KMS-11 (cell line): ENCODE measurements around the gene CUL4A.
"Not testable (repeated sequence)": the region's sequence is repeated elsewhere in the genome, so short reads cannot be mapped to it uniquely, and the experiment has no call there.

Experiments
- H2AFZ ChIP-seq: fragments of 200-600 bp; sonication (generic); 2 replicates; pipeline ENCODE4 v1.6.1; 2016; ENCODE audit warnings: antibody characterized with exemption, mixed run types, low read depth
- H3K27ac ChIP-seq: fragments of 200-600 bp; sonication (generic); 2 replicates; pipeline ENCODE4 v1.6.1; 2016; ENCODE audit warnings: mild to moderate bottlenecking, mixed run types
- H3K27me3 ChIP-seq: fragments of 200-600 bp; sonication (generic); 2 replicates; pipeline ENCODE4 v1.6.1; 2017; ENCODE audit warnings: mild to moderate bottlenecking, low read depth, mixed run types, moderate library complexity; ENCODE audit not compliant: insufficient read depth
- H3K36me3 ChIP-seq: fragments of 200-600 bp; sonication (generic); 2 replicates; pipeline ENCODE4 v1.6.1; 2017; ENCODE audit warnings: mild to moderate bottlenecking, mixed run types; ENCODE audit not compliant: insufficient read depth
- H3K4me1 ChIP-seq: fragments of 200-600 bp; sonication (generic); 2 replicates; pipeline ENCODE4 v1.6.1; 2016; ENCODE audit warnings: mild to moderate bottlenecking, low read depth, mixed run types; ENCODE audit not compliant: poor library complexity, severe bottlenecking
- H3K4me2 ChIP-seq: fragments of 200-600 bp; sonication (generic); 2 replicates; pipeline ENCODE4 v1.7.0; 2016; ENCODE audit warnings: mild to moderate bottlenecking, mixed run types
- H3K4me3 ChIP-seq: fragments of 200-600 bp; sonication (generic); IDR thresholded peaks from 2 replicates; pipeline ENCODE4 v1.6.1; 2017; ENCODE audit warnings: low read depth, low read length, mixed read lengths; ENCODE audit not compliant: insufficient read depth
- H3K79me2 ChIP-seq: fragments of 200-600 bp; sonication (generic); 2 replicates; pipeline ENCODE4 v1.6.1; 2016; ENCODE audit warnings: low read depth, mixed run types; ENCODE audit not compliant: insufficient read depth
- H3K9ac ChIP-seq: fragments of 200-600 bp; sonication (generic); 2 replicates; pipeline ENCODE4 v1.6.1; 2016; ENCODE audit warnings: mild to moderate bottlenecking, mixed run types
- H4K20me1 ChIP-seq: fragments of 200-600 bp; sonication (generic); 2 replicates; pipeline ENCODE4 v1.6.1; 2016; ENCODE audit warnings: mild to moderate bottlenecking, mixed run types; ENCODE audit not compliant: insufficient read depth
- CTCF ChIP-seq: fragments of 200-600 bp; sonication (generic); conservative IDR thresholded peaks from 2 replicates; pipeline ENCODE4 v1.6.1; 2017; ENCODE audit warnings: low read depth, mild to moderate bottlenecking, antibody characterized with exemption, low read length, moderate library complexity, mixed read lengths

The CUL4A gene

GRCh38 chr13:113238536-113238935 is 29.1 kb downstream of the CUL4A start:
- Histone ChIP-seq H3K4me2 (no peak overlapping the region), H3K9ac (no peak overlapping the region), H4K20me1 (no peaks in the 10 kb centered on the region), H3K27me3 (no peaks in the 10 kb centered on the region), H3K27ac (no peak overlapping the region), H3K4me1 (no peaks in the 10 kb centered on the region), H3K36me3 (no peaks in the 10 kb centered on the region), H3K79me2 (no peaks in the 10 kb centered on the region), H2AFZ (no peak overlapping the region), H3K4me3 (no peak overlapping the region)
- TF ChIP-seq CTCF, result no peak

GRCh38 chr13:113239357-113239756 is 29.9 kb downstream of the CUL4A start:
- Histone ChIP-seq H3K27ac (no peak overlapping the region), H4K20me1 (no peaks in the 10 kb centered on the region)

GRCh38 chr13:113239986-113240385 is 30.6 kb downstream of the CUL4A start:
- H4K20me1 ChIP-seq, result no peaks in the 10 kb centered on the region
- no peak for TF ChIP-seq CTCF
- no peak overlapping the region for H2AFZ ChIP-seq
- no peak overlapping the region for H3K4me2 ChIP-seq
- no peak overlapping the region for H3K4me3 ChIP-seq
- H3K79me2 ChIP-seq, result no peaks in the 10 kb centered on the region
- H3K36me3 ChIP-seq, result no peaks in the 10 kb centered on the region
- no peak overlapping the region for H3K9ac ChIP-seq
- no peaks in the 10 kb centered on the region for H3K4me1 ChIP-seq
- H3K27me3 ChIP-seq, result no peaks in the 10 kb centered on the region
- no peak overlapping the region for H3K27ac ChIP-seq

More at GRCh38 chr13:113239357-113239756, 29.9 kb downstream of the CUL4A start:
- H2AFZ ChIP-seq, result no peak overlapping the region
- H3K4me2 ChIP-seq, result no peak overlapping the region
- H3K4me1 ChIP-seq, result no peaks in the 10 kb centered on the region
- no peaks in the 10 kb centered on the region for H3K27me3 ChIP-seq
- no peaks in the 10 kb centered on the region for H3K36me3 ChIP-seq
- TF ChIP-seq CTCF, result no peak
- no peak overlapping the region for H3K4me3 ChIP-seq
- no peak overlapping the region for H3K9ac ChIP-seq
- no peaks in the 10 kb centered on the region for H3K79me2 ChIP-seq

GRCh38 chr13:113241623-113242022 is 32.2 kb downstream of the CUL4A start:
- not testable (repeated sequence) for H3K4me2 ChIP-seq, H4K20me1 ChIP-seq, H3K36me3 ChIP-seq, H3K4me3 ChIP-seq, H3K27ac ChIP-seq, H2AFZ ChIP-seq, H3K79me2 ChIP-seq, H3K9ac ChIP-seq, H3K27me3 ChIP-seq, H3K4me1 ChIP-seq

GRCh38 chr13:113243847-113244246 is 34.4 kb downstream of the CUL4A start:
- Histone ChIP-seq H3K4me1 (no peaks in the 10 kb centered on the region), H3K27me3 (no peaks in the 10 kb centered on the region), H4K20me1 (no peaks in the 10 kb centered on the region), H3K4me2 (no peak overlapping the region), H2AFZ (no peak overlapping the region), H3K79me2 (no peaks in the 10 kb centered on the region), H3K36me3 (no peaks in the 10 kb centered on the region), H3K4me3 (no peak overlapping the region), H3K9ac (no peak overlapping the region), H3K27ac (no peak overlapping the region)
- TF ChIP-seq CTCF, result no peak
